Left hindlimb (tissue), 1 donor: ENCODE results near the gene YWHAQ.

Source experiments
- DNase-seq: peaks from one replicate; pipeline ENCODE4 v3.0.0-alpha.2; 2018

YWHAQ gene

GRCh38 chr2:9655441-9656269 lies 24.9 kb upstream of the YWHAQ start:
- no peak for DNase-seq

DNA sequence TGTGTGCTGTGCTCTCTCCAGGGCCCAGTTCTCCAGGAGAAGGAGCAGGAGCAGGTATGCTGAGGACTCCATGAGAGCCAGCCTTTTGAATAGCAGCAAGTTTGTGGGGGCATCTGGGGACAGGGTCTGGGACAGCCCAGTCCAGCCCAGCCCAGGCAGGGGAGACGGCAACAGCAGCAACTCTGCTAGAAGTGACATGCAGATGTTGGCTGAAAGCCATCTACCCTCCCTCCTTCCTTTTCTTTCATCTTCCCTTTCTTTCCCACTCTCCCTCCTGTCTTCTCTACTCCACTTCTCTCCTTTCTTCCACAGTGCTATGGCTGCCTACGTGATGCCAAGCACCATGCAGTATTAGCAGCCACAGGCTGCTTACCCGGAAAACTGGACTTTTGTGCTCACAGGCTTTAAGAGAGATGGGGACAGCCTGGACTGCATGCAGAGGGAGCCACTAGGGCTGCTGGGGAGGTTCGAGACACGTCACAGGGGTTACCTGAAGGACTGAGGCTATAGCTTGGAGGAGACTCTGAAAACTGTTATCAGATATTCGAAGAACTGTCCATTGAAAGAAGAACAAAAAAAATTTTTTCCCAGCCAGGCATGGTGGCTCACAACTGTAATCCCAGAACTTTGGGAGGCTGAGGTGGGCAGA lies 23.8 kb upstream of the YWHAQ start:
- DNase-seq = no peak

DNA sequence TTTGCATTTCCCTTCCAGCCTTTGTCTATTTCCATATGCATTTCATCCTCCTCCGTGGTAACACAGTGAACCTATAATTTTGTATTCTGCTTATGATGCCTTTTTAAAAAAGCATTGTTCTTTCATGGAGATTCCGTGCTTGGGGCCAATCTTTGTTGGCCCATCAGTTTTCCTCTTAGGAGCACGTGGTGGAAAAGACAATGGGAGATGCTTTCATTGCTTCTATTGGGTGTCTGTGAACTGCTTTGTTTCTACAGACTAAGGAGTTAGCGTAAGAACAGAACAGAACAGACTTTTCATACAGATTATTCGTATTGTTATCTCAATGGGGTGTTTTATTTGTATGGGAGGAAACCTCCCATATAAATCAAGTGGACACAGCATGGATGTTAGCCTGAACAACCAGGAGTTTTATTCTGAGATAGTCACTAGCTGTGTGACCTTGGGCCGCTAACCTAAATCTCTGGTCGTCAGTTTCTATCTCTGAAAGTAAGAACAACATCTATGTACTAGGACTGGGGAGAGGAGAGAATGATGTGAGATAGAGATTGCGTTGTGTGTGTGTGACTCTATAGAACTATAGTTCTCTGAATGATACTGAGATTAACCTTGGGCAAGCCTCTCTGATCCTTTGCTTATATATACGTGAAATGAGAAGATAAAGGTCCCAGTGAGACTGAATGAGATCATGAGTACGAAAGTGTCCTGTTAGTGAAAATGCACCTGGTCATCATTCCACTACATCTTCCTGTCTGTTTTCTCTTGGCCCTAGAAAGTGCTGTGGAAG lies 22.9 kb upstream of the YWHAQ start:
- no peak for DNase-seq

- no peak for DNase-seq
Measured at GRCh38 chr2:9652898-9653479, 22.2 kb upstream of the YWHAQ start.

DNA sequence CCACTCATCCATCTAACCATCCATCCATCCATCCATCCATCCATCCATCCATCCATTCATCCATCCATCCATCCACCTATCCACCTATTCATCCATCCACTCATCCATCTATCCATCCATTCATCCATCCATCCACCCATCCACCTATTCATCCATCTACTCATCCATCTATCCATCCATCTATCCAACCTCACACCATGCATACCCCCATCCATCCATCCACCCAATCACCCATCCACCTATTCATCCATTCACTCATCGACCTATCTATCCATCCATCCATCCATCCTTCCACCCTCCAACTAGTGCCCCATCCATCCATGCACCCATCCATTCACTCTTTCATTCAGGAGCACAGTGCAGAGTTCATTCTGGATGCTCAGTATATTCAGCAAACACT lies 21.5 kb upstream of the YWHAQ start:
- DNase-seq = no peak

GRCh38 chr2:9650119-9650821 lies 19.5 kb upstream of the YWHAQ start:
- DNase-seq = no peak

DNA sequence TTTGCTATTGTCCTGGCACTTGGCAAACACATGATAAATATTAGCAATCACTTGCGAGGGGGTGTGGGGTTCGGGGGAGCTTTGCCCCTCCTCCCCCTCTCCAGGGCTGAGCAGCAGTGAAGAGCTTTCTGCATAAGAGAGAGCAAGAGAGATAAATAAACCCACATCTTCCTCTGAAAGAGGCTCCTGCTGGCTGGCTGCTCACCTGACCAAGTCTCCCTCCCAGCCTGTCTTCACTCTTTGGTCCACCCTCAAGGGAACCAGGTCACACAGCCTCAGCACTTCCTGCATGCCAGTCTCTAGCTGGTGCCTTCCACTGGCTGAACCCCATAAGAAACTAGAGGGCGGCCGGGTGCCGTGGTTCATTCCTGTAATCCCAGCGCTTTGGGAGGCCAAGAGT lies 18.5 kb upstream of the YWHAQ start:
- DNase-seq = no peak

GRCh38 chr2:9648821-9649220 lies 18.0 kb upstream of the YWHAQ start:
- DNase-seq = no peak

DNA sequence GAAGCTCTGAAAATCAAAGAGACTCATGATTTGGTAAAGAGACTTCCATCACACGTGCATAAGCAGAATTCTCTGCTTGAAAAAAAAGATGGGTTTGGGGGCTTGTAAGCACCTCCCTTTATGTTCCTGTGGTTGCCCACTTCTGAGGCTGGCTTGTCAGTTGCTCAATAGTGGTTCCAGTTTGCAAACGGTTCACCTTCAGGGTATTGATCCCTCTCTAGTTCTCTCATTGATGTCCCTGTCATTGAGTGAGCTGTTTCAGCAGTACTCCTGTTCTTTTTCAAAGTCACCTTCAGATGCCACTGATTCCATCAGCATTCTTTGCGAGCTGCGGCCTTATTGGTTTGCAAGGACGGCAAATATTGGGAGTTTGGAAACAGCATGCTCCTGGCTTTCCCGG lies 17.1 kb upstream of the YWHAQ start:
- no peak for DNase-seq

GRCh38 chr2:9646196-9647030 lies 15.6 kb upstream of the YWHAQ start:
- no peak for DNase-seq

DNA sequence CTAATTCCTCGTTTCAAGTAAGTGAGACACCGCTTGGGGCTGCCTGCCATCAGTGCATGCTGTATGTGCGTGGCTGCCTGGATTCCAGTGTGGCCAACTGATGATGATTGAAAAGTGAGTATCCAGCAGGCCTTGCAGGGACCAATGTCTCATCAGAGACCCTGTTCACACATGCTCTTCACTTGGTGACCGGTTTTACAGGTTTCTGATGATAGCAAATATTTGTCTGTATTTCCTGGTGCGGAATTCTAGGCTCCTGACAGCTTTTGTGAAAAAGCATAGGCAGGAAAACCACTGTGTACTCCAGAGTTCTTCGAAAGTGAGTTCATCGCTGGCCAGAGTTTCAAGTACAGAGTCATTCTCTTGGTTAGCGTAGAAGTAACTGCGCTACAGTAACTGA lies 13.8 kb upstream of the YWHAQ start:
- DNase-seq = no peak

- DNase-seq = no peak
Measured at GRCh38 chr2:9644021-9644420, 13.2 kb upstream of the YWHAQ start.

DNA sequence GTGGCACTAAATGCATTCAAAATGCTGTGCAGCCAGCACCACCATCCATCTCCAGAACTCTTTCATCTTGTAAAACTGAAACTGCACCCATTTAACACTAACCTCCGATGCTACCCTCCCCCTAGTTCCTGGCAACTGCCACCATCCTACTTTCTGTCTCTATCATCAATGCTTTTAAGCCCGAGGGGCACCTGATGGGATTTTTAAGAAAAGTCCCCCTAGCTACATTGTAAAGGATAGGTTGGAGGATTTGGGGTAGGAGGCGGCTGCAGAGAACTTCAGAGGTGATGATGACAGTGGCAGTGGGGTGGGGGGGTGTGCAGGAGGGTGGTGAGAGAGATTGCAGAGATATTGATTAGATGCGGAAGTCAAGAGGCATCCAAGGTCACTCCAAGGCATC lies 10.8 kb upstream of the YWHAQ start:
- DNase-seq = no peak

DNA sequence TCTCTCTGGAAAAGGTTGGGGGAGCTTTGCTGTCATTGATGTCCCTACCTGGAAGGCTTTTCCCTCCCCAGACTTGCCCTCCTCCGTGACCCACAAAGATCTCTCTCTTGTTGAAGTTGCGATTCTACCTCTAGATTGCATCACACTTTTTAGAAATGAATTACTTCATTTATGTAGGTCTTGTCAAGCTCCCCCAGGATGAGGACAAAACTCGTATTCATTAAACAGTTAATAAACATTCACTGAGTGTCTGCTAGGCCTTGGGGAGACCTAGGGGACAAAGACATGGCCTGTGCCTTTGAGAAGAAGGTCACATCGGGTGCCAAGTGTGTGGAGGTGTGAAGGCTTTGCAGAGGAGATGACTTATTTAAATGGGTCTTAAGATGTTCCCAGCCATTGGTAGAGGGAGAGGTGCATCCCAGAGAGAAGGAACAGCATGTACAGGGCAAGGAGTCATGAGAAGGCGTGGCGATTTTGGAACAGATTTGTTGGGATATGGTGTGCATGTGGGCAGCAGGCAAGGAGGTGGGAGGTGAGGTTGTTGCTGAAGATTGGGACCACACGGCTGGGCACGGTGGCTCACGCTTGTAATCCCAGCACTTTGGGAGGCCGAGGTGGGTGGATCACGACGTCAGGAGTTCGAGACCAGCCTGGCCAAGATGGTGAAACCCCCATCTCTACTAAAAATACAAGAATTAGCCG lies 9.8 kb upstream of the YWHAQ start:
- no peak for DNase-seq

DNA sequence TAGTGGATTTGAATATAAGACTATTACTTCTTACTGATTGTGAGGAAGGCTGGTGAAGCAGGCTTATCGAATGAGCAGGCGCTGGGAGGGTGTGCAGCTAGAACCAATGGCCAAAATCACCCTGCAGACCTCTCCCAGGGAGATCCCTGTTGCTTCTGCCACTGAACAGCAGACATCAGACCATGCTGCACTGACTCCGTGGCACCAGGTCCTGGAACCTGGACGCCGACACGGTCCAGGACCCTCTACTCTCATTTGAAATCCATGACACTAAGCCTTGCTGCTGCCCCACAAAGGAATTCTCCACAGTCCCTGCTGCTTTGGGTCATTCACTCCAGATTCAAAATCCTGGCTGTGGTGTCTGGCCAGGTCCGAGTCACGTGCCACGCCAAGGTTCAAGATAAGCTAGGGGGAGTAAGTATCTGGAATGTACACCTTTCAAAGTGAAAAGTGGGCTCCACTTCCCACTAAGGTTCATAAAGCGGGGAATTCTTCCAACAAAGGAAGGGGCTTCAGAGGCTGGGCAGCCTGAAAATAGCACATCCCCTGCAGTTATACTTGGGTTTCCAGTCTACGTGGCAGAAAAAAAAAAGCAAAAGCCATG lies 9.0 kb upstream of the YWHAQ start:
- no peak for DNase-seq

GRCh38 chr2:9639000-9639602 lies 8.3 kb upstream of the YWHAQ start:
- DNase-seq = no peak

DNA sequence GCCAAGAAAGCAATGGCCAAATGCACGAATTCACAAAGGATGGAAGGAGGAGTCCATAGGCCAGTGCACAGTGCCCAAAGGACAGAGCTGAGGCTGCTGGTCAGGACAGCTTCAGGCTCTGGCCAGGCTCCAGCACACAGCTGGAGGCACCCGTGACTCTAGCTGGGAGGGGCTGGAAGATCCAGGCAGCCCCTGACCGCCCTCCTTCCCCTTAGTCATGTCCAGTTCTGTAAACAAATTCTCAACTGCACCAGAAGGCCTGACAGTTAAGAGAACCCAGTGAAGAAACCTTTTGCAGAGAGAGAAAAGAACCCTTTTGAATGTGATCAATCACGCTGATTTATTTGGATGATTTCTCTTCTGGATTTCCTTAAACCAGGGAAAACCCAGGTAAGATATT lies 7.7 kb upstream of the YWHAQ start:
- peak; percentile 77 for DNase-seq

- DNase-seq = no peak
Measured at GRCh38 chr2:9637330-9637729, 6.5 kb upstream of the YWHAQ start.

DNA sequence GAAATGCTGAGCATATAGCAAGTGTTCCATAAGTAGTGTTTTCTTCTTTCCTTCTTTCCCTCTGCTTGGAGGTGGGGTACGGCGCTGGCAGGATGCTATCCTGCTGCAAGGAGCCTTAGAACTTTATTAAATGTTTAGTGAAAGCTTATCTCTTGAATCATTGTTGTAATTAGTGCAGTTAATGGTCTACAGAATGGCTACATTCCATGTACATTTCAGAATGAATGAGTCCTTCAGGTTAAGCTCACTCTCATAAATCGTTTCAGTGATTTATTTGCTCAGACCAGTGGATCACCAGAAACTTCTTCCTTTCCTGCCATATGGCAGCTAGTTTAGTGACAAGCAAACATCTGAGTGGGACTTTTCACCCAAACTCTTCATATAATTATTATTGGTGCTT lies 3.3 kb upstream of the YWHAQ start:
- no peak for DNase-seq
